A549 (cell line): ENCODE measurements around the gene NXPH3.
"Not testable (repeated sequence)": the region's sequence is repeated elsewhere in the genome, so short reads cannot be mapped to it uniquely, and the experiment has no call there.

Experiments used
- CTCF ChIP-seq: fragments of >200 bp; sonication (Bioruptor Twin); formaldehyde crosslinking; IDR thresholded peaks from 3 replicates; pipeline ENCODE4 v1.5.1; 2016
- JUN ChIP-seq, 2 experiments: fragments of >200 bp; sonication (Bioruptor Twin); formaldehyde crosslinking; IDR thresholded peaks; 2 replicates in 1 of 2; 3 replicates in 1 of 2; pipeline ENCODE4 v1.6.1; 2016 to 2017
- MAFK ChIP-seq: fragments of 450-650 bp; IDR thresholded peaks from 2 replicates; pipeline ENCODE4 v1.6.1; 2014; ENCODE audit not compliant: partially characterized antibody
- RAD21 ChIP-seq, 2 experiments: fragments of >200 bp in 1 of 2; sonication (Bioruptor Twin) in 1 of 2; formaldehyde crosslinking in 1 of 2; IDR thresholded peaks in 1 of 2; conservative IDR thresholded peaks in 1 of 2; 2 replicates in 1 of 2; 3 replicates in 1 of 2; pipeline ENCODE4 v1.6.1; 2012 to 2018; ENCODE audit warnings: inconsistent platforms in 1 of 2
- SMC3 ChIP-seq: fragments of >200 bp; sonication (Bioruptor Twin); formaldehyde crosslinking; IDR thresholded peaks from 3 replicates; pipeline ENCODE4 v1.6.1; 2018; ENCODE audit warnings: inconsistent platforms

DNA sequence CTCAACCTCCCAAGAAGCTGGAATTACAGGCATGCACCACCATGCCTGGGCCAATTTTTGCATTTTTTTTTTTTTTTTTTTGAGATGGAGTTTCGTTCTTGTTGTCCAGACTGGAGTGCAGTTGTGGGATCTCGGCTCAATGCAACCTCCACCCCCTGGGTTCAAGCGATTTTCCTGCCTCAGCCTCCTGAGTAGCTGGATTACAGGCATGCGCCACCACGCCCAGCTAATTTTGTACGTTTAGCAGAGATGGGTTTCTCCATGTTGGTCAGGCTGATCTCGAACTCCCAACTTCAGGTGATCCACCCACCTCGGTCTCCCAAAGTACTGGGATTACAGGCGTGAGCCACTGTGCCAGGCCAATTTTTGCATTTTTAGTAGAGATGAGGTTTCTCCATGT is 24.9 kb upstream of the NXPH3 start:
- TF ChIP-seq CTCF; MAFK; RAD21 (conservative IDR thresholded peaks at IDR 0.05 in 1 of 2, IDR thresholded peaks at IDR 0.05 in 1 of 2); JUN (IDR thresholded peaks at IDR 0.05); SMC3: not testable (repeated sequence)
